Heart left ventricle (tissue), 16 donors: ENCODE data around the gene COQ8A. TPM values are rescaled to one million over a fixed set of nuclear protein-coding genes. Genes with fewer than 3 reads are reported as not detected.
"Not testable (repeated sequence)": the region's sequence is repeated elsewhere in the genome, so short reads cannot be mapped to it uniquely, and the experiment has no call there.

Experiments used
- ATAC-seq, 4 donors: fragments of 200-7000 bp; cut with Tn5 transposase; one replicate each; pipeline ENCODE4 v1.9.1; 2020 to 2022; ENCODE audit warnings: moderate library complexity in 4 of 4, mild to moderate bottlenecking in 3 of 4, moderate number of reproducible peaks in 1 of 4
- DNase-seq, 5 donors: peaks; one replicate each; pipeline ENCODE4 v3.0.0-alpha.2; 2020
- H3K27ac ChIP-seq, 12 donors: fragments of 200-600 bp; sonication (generic) in 4 of 12; one replicate each; pipeline versions ENCODE4 v1.5.0 to v1.8.0; 2016 to 2022; ENCODE audit warnings: mild to moderate bottlenecking in 2 of 12
- H3K27me3 ChIP-seq, 9 donors: fragments of 200-600 bp; sonication (generic) in 2 of 9; one replicate each; pipeline versions ENCODE4 v1.5.1 to v1.8.0; 2016 to 2022; ENCODE audit warnings: mild to moderate bottlenecking in 3 of 9
- H3K36me3 ChIP-seq, 9 donors: fragments of 200-600 bp; sonication (generic) in 2 of 9; one replicate each; pipeline versions ENCODE4 v1.5.0 to v1.8.0; 2018 to 2022; ENCODE audit warnings: mild to moderate bottlenecking in 2 of 9
- H3K4me1 ChIP-seq, 12 donors: fragments of 200-600 bp; sonication (generic) in 4 of 12; one replicate each; pipeline versions ENCODE4 v1.5.0 to v1.8.0; 2016 to 2022; ENCODE audit warnings: mild to moderate bottlenecking in 3 of 12
- H3K4me3 ChIP-seq, 12 donors: fragments of 200-600 bp; sonication (generic) in 4 of 12; one replicate each; pipeline versions ENCODE4 v1.5.0 to v1.8.0; 2017 to 2022; ENCODE audit warnings: mild to moderate bottlenecking in 9 of 12, moderate library complexity in 4 of 12
- H3K9me3 ChIP-seq, 12 donors: fragments of 200-600 bp; sonication (generic) in 4 of 12; one replicate each; pipeline versions ENCODE4 v1.5.0 to v1.8.0; 2016 to 2022; ENCODE audit warnings: mild to moderate bottlenecking in 1 of 12
- CTCF ChIP-seq, 12 donors: fragments of 200-600 bp; sonication (generic) in 4 of 12; IDR thresholded peaks; one replicate each; pipeline versions ENCODE4 v1.5.0 to v1.8.0; 2018 to 2022; ENCODE audit warnings: antibody characterized with exemption in 12 of 12, mild to moderate bottlenecking in 5 of 12
- POLR2A ChIP-seq, 2 donors: fragments of 450-650 bp; IDR thresholded peaks; one replicate each; pipeline ENCODE4 v1.6.1; 2017; ENCODE audit warnings: antibody characterized with exemption in 2 of 2, mild to moderate bottlenecking in 2 of 2, moderate library complexity in 2 of 2
- WGBS, 4 donors: extraction: QIAGEN DNeasy Blood & Tissue Kit in 2 of 4; methylation state at CpG; one replicate each; pipeline versions ENCODE4 v1.1.5 to v1.1.7; 2013 to 2018; 5-methylcytosine and 5-hydroxymethylcytosine counted together
- intact Hi-C, 10 donors: fragments of 100-400 bp; cut with DNase I; formaldehyde crosslinking; loops; one replicate each; pipeline versions ENCODE4 v1.11.1 to v1.14.2; 2022
- polyA plus RNA-seq, 2 donors: library from polyadenylated mRNA; stranded (reverse); fragments of 200-250 nt; gene quantifications; one replicate each; pipeline ENCODE4 v1.2.3, GENCODE V29; 2013
- total RNA-seq, 9 donors: library from RNA; depleted of rRNA in 2 of 9; stranded (reverse); fragments of >200 nt in 2 of 9; fragmentation: NEBNext Ultra II Directional in 3 of 9; extraction: Animal tissue kit (Norgen Biotek cat#: 25700) in 3 of 9; gene quantifications; one replicate each; pipeline versions ENCODE4 v1.1.0 to v1.2.4, GENCODE V29; 2016 to 2023
- donor health status: ischemic (EF 13 %, LVEDD 7.1; RV severe dilation, severe dysfunction).
- donor health status: healthy with polysubstance abuse.
- donor health status: DM: no; HTN: yes; CAD: no.
- donor health status: DM: no; HTN: no; CAD: no.
- donor health status: ischemic (EF 25% LVEDD 6.9; RV normal size, moderate dysfunction).
- donor health status: ischemic (EF 25% LVEDD 5.7; RV mildly dilated, moderate dysfunction).
- donor health status: healthy.
- donor health status: DM: yes; HTN: yes; CAD: no.
- donor health status: ischemic (EF 35%, LVEDD 5.7; RV mildly dilated, moderate dysfunction).
- donor health status: nonischemic (EF 11% LVEDD 7.7; RV severe dilation, severe dysfunction).
- donor health status: DM: yes; HTN: yes; CAD: no.
- donor health status: PGD.
- donor health status: ischemic (EF 29% LVEDD 5.4; RV normal size, mild dysfunction).
- donor health status: nonischemic (EF 23%, LVEDD 6.1; RV moderate dilation, normal function).

COQ8A gene
- total and polyA plus RNA-seq, 11 donors = 141 to 915 (median 269) TPM

- intact Hi-C loops = no loop called here
Measured at GRCh38 chr1:226952118-226952441, 12.0 kb downstream of the COQ8A start.

GRCh38 chr1:226953175-226953800 is 13.2 kb downstream of the COQ8A start:
- no peaks in the 10 kb centered on the region for H3K27me3 ChIP-seq
- peaks cover 0 to 10% (median 0%) of the 10 kb centered on the region in 9 donors for H3K36me3 ChIP-seq
- H3K4me3 ChIP-seq = no peak overlapping the region
- intact Hi-C loops = no loop called here
- 87 to 92% (median 89%) methylated on average over 11 of the region's 11 CpGs for WGBS, 4 donors
- H3K27ac ChIP-seq = peak overlapping the region in 1 of 12 donors; percentile 11
- H3K4me1 ChIP-seq = peaks cover 0 to 63% (median 23%) of the 10 kb centered on the region in 12 donors
- peaks cover 0 to under 1% (median 0%) of the 10 kb centered on the region in 12 donors for H3K9me3 ChIP-seq
- TF ChIP-seq POLR2A (IDR thresholded peaks at IDR 0.05) = no peak
- no peak for TF ChIP-seq CTCF (IDR thresholded peaks at IDR 0.05)
- ATAC-seq (no peak), DNase-seq (no peak)

More at GRCh38 chr1:226952118-226952441, 12.0 kb downstream of the COQ8A start:
- peak in 3 of 4 donors; percentile 28 to 64 (median 45) for ATAC-seq
- WGBS, 4 donors = 59 to 71% (median 62%) methylated on average over 3 of the region's 3 CpGs
- no peak for DNase-seq
- TF ChIP-seq POLR2A (IDR thresholded peaks at IDR 0.05) = no peak
- peak in 2 of 12 donors; percentile 8 to 10 for TF ChIP-seq CTCF (IDR thresholded peaks at IDR 0.05)
- Histone ChIP-seq H3K36me3 (peaks cover 0 to 10% (median 0%) of the 10 kb centered on the region in 9 donors), H3K9me3 (peaks cover 0 to 8% (median 0%) of the 10 kb centered on the region in 12 donors), H3K4me3 (no peak overlapping the region), H3K4me1 (peaks cover 0 to 57% (median 20%) of the 10 kb centered on the region in 12 donors), H3K27me3 (no peaks in the 10 kb centered on the region), H3K27ac (peak overlapping the region in 6 of 12 donors; percentile 4 to 59 (median 30))

- Histone ChIP-seq H3K9me3 (no peaks in the 10 kb centered on the region), H3K27me3 (no peaks in the 10 kb centered on the region), H3K4me3 (no peak overlapping the region), H3K4me1 (peaks cover 0 to 68% (median 23%) of the 10 kb centered on the region in 12 donors), H3K36me3 (peaks cover 0 to 10% (median 0%) of the 10 kb centered on the region in 9 donors), H3K27ac (peak overlapping the region in 2 of 12 donors; percentile 2 to 17)
- intact Hi-C loops = no loop called here
- TF ChIP-seq CTCF (IDR thresholded peaks at IDR 0.05) (no peak), POLR2A (IDR thresholded peaks at IDR 0.05) (no peak)
- 71 to 89% (median 84%) methylated on average over 3 to 6 of the region's 6 CpGs for WGBS, 4 donors
- no peak for ATAC-seq
- no peak for DNase-seq
Measured at GRCh38 chr1:226954337-226954736, 14.2 kb downstream of the COQ8A start.

GRCh38 chr1:226954777-226955176 is 14.7 kb downstream of the COQ8A start:
- TF ChIP-seq CTCF (IDR thresholded peaks at IDR 0.05) (no peak), POLR2A (IDR thresholded peaks at IDR 0.05) (no peak)
- Histone ChIP-seq H3K9me3 (no peaks in the 10 kb centered on the region), H3K27me3 (no peaks in the 10 kb centered on the region), H3K36me3 (peaks cover 0 to 7% (median 0%) of the 10 kb centered on the region in 9 donors), H3K27ac (peak overlapping the region in 2 of 12 donors; percentile 2 to 17), H3K4me1 (peaks cover 0 to 68% (median 24%) of the 10 kb centered on the region in 12 donors), H3K4me3 (no peak overlapping the region)
- 78 to 86% (median 84%) methylated on average over 4 of the region's 4 CpGs for WGBS, 4 donors
- no peak for ATAC-seq
- intact Hi-C loops = no loop called here
- no peak for DNase-seq

GRCh38 chr1:226955857-226956256 is 15.8 kb downstream of the COQ8A start:
- H3K4me3 ChIP-seq, intact Hi-C loops, DNase-seq, H3K36me3 ChIP-seq, H3K27ac ChIP-seq, H3K9me3 ChIP-seq, H3K27me3 ChIP-seq, ATAC-seq: not testable (repeated sequence)
- peaks cover 0 to 61% (median 23%) of the 10 kb centered on the region in 12 donors for H3K4me1 ChIP-seq
- WGBS, 4 donors = 95 to 100% (median 98%) methylated on average over 2 of the region's 2 CpGs
